H1 (cell line): ENCODE results near the gene OR51E1. TPM values are rescaled to one million over a fixed set of nuclear protein-coding genes. Genes with fewer than 3 reads are reported as not detected.

ENCODE experiments used
- CTCF ChIA-PET: fragments of 300-600 bp; sonication (Branson Sonifier 250); formaldehyde crosslinking; loops from one replicate; lab custom pipeline; 2021; ENCODE audit not compliant: partially characterized antibody; lab: Charles Lee
- POLR2A ChIA-PET: fragments of 300-600 bp; sonication (Branson Sonifier 250); formaldehyde crosslinking; loops from one replicate; lab custom pipeline; 2021; ENCODE audit warnings: inconsistent platforms; ENCODE audit not compliant: partially characterized antibody; lab: Charles Lee
- DNase-seq, 2 experiments: peaks; one replicate each; pipeline versions ENCODE4 v3.0.0 to v3.0.0-alpha.2; 2010 to 2022; ENCODE audit warnings: low spot score in 2 of 2, low read depth in 1 of 2, mixed read lengths in 1 of 2
- FAIRE-seq: peaks from 2 replicates; lab custom pipeline; 2011; peaks lifted over from hg19 to GRCh38; lab: Jason Lieb, UNC
- H2AFZ ChIP-seq: 2 replicates; pipeline ENCODE4 v1.8.1; 2012; ENCODE audit warnings: low read length, inconsistent platforms
- H2AK5ac ChIP-seq: 2 replicates; pipeline ENCODE4 v1.6.1; 2013; ENCODE audit warnings: low read depth, low read length
- H2BK120ac ChIP-seq: replicated peaks from 2 replicates; pipeline ENCODE3; 2013; ENCODE audit warnings: low read depth, low read length, inconsistent platforms
- H2BK12ac ChIP-seq: 2 replicates; pipeline ENCODE4 v1.6.1; 2013; ENCODE audit warnings: low read depth, low read length
- H2BK15ac ChIP-seq: 2 replicates; pipeline ENCODE4 v1.6.1; 2013; ENCODE audit warnings: low read length
- H2BK20ac ChIP-seq: 2 replicates; pipeline ENCODE4 v1.6.1; 2013; ENCODE audit warnings: low read length
- H2BK5ac ChIP-seq: 2 replicates; pipeline ENCODE4 v1.6.1; 2013; ENCODE audit warnings: low read depth, low read length
- H3K14ac ChIP-seq: 2 replicates; pipeline ENCODE4 v1.6.1; 2013; ENCODE audit warnings: inconsistent platforms; ENCODE audit not compliant: insufficient read length
- H3K18ac ChIP-seq: 2 replicates; pipeline ENCODE4 v1.6.1; 2013; ENCODE audit warnings: low read length; ENCODE audit errors: extremely low read depth
- H3K23ac ChIP-seq: 2 replicates; pipeline ENCODE4 v1.6.1; 2013; ENCODE audit warnings: inconsistent platforms; ENCODE audit not compliant: insufficient read length
- H3K23me2 ChIP-seq: 2 replicates; pipeline ENCODE4 v1.6.1; 2013; ENCODE audit warnings: low read depth, low read length
- H3K27ac ChIP-seq: 2 replicates; pipeline ENCODE4 v1.6.1; 2011; ENCODE audit warnings: low read depth, low read length, inconsistent platforms
- H3K27me3 ChIP-seq, 4 experiments: replicated peaks in 1 of 4; 1 replicate in 1 of 4; 2 replicates in 3 of 4; pipeline versions ENCODE4 v1.6.1 to v1.8.1; 2011 to 2013; ENCODE audit warnings: low read length in 3 of 4, mild to moderate bottlenecking in 3 of 4, inconsistent platforms in 2 of 4, mixed read lengths in 2 of 4, moderate library complexity in 1 of 4; ENCODE audit not compliant: control insufficient read depth in 3 of 4, insufficient read depth in 3 of 4; ENCODE audit errors: extremely low read depth in 1 of 4
- H3K36me3 ChIP-seq, 4 experiments: 2 replicates each; pipeline versions ENCODE4 v1.6.1 to v1.8.1; 2011 to 2013; ENCODE audit warnings: mild to moderate bottlenecking in 4 of 4, low read length in 3 of 4, moderate library complexity in 2 of 4, control low read depth in 1 of 4, inconsistent platforms in 1 of 4; ENCODE audit not compliant: insufficient read depth in 4 of 4, control insufficient read depth in 2 of 4
- H3K4ac ChIP-seq: replicated peaks from 2 replicates; pipeline ENCODE3; 2013; ENCODE audit warnings: low read length, low read depth, mixed read lengths, inconsistent platforms; ENCODE audit not compliant: insufficient read length
- H3K4me1 ChIP-seq, 4 experiments: replicated peaks in 1 of 4; 1 replicate in 1 of 4; 2 replicates in 3 of 4; pipeline versions ENCODE4 v1.6.1 to v1.8.1; 2011 to 2013; ENCODE audit warnings: low read length in 3 of 4, inconsistent platforms in 2 of 4, mixed read lengths in 1 of 4; ENCODE audit not compliant: insufficient read depth in 4 of 4, control insufficient read depth in 3 of 4
- H3K4me2 ChIP-seq, 2 experiments: 2 replicates each; pipeline versions ENCODE4 v1.6.1 to v1.8.1; 2011 to 2013; ENCODE audit warnings: low read depth in 2 of 2, low read length in 2 of 2, control low read depth in 1 of 2, inconsistent platforms in 1 of 2, mild to moderate bottlenecking in 1 of 2; ENCODE audit not compliant: insufficient read depth in 1 of 2
- H3K4me3 ChIP-seq, 4 experiments: fragments of 200-600, 300-600 bp in 1 of 4; sonication (generic), shearing (Covaris generic), sonication (Bioruptor Twin) in 1 of 4; 2 replicates each; pipeline versions ENCODE4 v1.5.1 to v1.8.1; 2011 to 2016; ENCODE audit warnings: low read length in 4 of 4, low read depth in 3 of 4, control low read depth in 2 of 4, inconsistent platforms in 2 of 4, mild to moderate bottlenecking in 2 of 4, mixed read lengths in 1 of 4, moderate library complexity in 1 of 4; ENCODE audit not compliant: insufficient read depth in 2 of 4; ENCODE audit errors: extremely low read depth in 1 of 4
- H3K56ac ChIP-seq: replicated peaks from 2 replicates; pipeline ENCODE3; 2013; ENCODE audit warnings: low read depth, mild to moderate bottlenecking, mixed read lengths, low read length, inconsistent platforms; ENCODE audit not compliant: insufficient read length
- H3K79me1 ChIP-seq: 2 replicates; pipeline ENCODE4 v1.6.1; 2013; ENCODE audit warnings: low read depth, low read length, control low read depth
- H3K79me2 ChIP-seq, 2 experiments: 2 replicates each; pipeline versions ENCODE4 v1.6.1 to v1.8.1; 2012 to 2013; ENCODE audit warnings: low read length in 2 of 2, mild to moderate bottlenecking in 2 of 2, inconsistent platforms in 1 of 2; ENCODE audit not compliant: insufficient read depth in 2 of 2, control insufficient read depth in 1 of 2
- H3K9ac ChIP-seq, 4 experiments: replicated peaks in 1 of 4; 1 replicate in 1 of 4; 2 replicates in 3 of 4; pipeline versions ENCODE4 v1.6.1 to v1.8.1; 2011 to 2013; ENCODE audit warnings: low read depth in 3 of 4, low read length in 3 of 4, control low read depth in 2 of 4, mild to moderate bottlenecking in 2 of 4, moderate library complexity in 2 of 4, inconsistent platforms in 1 of 4; ENCODE audit errors: extremely low read depth in 1 of 4
- H3K9me3 ChIP-seq, 2 experiments: 2 replicates each; pipeline versions ENCODE4 v1.6.1 to v1.8.1; 2012 to 2013; ENCODE audit warnings: mild to moderate bottlenecking in 2 of 2, moderate library complexity in 2 of 2, control low read depth in 1 of 2, inconsistent platforms in 1 of 2, low read depth in 1 of 2, low read length in 1 of 2, mixed read lengths in 1 of 2; ENCODE audit not compliant: insufficient read depth in 2 of 2
- H4K20me1 ChIP-seq, 2 experiments: replicated peaks in 1 of 2; 2 replicates each; pipeline versions ENCODE3 to v1.8.1; 2011 to 2013; ENCODE audit warnings: inconsistent platforms in 2 of 2, low read length in 2 of 2, mild to moderate bottlenecking in 1 of 2; ENCODE audit not compliant: insufficient read depth in 2 of 2, control insufficient read depth in 1 of 2
- H4K5ac ChIP-seq: 2 replicates; pipeline ENCODE4 v1.6.1; 2013; ENCODE audit warnings: low read length, low read depth, mixed read lengths, inconsistent platforms; ENCODE audit not compliant: insufficient read length
- H4K8ac ChIP-seq: 2 replicates; pipeline ENCODE4 v1.8.0; 2013; ENCODE audit warnings: mild to moderate bottlenecking, moderate library complexity, low read length, inconsistent platforms; ENCODE audit not compliant: insufficient read depth; ENCODE audit errors: extremely low read depth
- H4K91ac ChIP-seq: replicated peaks from 2 replicates; pipeline ENCODE3; 2013; ENCODE audit warnings: low read length, mixed read lengths, inconsistent platforms; ENCODE audit not compliant: insufficient read length
- YY1 ChIP-seq: IDR thresholded peaks from 2 replicates; pipeline ENCODE4 v1.6.1; 2011; ENCODE audit warnings: low read depth, mild to moderate bottlenecking, low read length
- WGBS, 2 experiments: shearing (Covaris generic) in 1 of 2; methylation state at CpG; one replicate each; pipeline versions ENCODE4 v1.1.6 to v1.1.7; 2013 to 2015; ENCODE audit warnings: low lambda C conversion rate in 2 of 2, mixed read lengths in 2 of 2, inconsistent platforms in 1 of 2, low coverage in 1 of 2, missing lambda C conversion rate in 1 of 2; ENCODE audit not compliant: insufficient replicate concordance in 2 of 2, insufficient coverage in 1 of 2, insufficient read length in 1 of 2; ENCODE audit errors: extremely low coverage in 1 of 2, missing lambda C conversion rate in 1 of 2; 5-methylcytosine and 5-hydroxymethylcytosine counted together
- long read RNA-seq, 2 experiments: library from RNA in 1 of 2; library from capped mRNA in 1 of 2; stranded (forward); transcript quantifications; one replicate each; pipeline ENCODE4 v2.0.0, GENCODE V29; 2021; ENCODE audit warnings: inconsistent platforms in 1 of 2
- polyA minus RNA-seq, 3 experiments: library from RNA; depleted of rRNA, polyadenylated mRNA; stranded (reverse); fragments of >200 nt; gene quantifications; 1 replicate in 2 of 3; 2 replicates in 1 of 3; pipeline ENCODE4 v1.2.3, GENCODE V29; 2011
- polyA plus RNA-seq, 7 experiments: library from polyadenylated mRNA; depleted of rRNA in 3 of 7; stranded (reverse) in 5 of 7; unstranded in 2 of 7; fragments of >200 nt in 5 of 7; fragments of 200-250 nt in 2 of 7; gene quantifications; 1 replicate in 5 of 7; 2 replicates in 1 of 7; 4 replicates in 1 of 7; pipeline versions ENCODE4 v1.2.1 to v1.2.3, GENCODE V29; 2011 to 2013; ENCODE audit warnings: missing spikeins in 2 of 7, mixed read lengths in 2 of 7
- total RNA-seq: library from RNA; stranded (reverse); fragmentation: NEBNext Ultra II Directional; extraction: Animal tissue kit (Norgen Biotek cat#: 25700); gene quantifications from 2 replicates; pipeline ENCODE4 v1.2.1, GENCODE V29; 2021

The OR51E1 gene
- total RNA-seq, result not detected in 2 replicates
- polyA plus RNA-seq (2011; rRNA removed), result not detected in 2 replicates
- polyA plus RNA-seq (2011; cell fraction: cytosol; rRNA removed), result not detected
- not detected for polyA plus RNA-seq (2011; cell fraction: nucleus; rRNA removed)
- not detected in 4 replicates for polyA plus RNA-seq (2012, experiment 1 of 2)
- not detected for polyA plus RNA-seq (2012, experiment 2 of 2)
- polyA plus RNA-seq (2013, experiment 1 of 2), result not detected
- polyA plus RNA-seq (2013, experiment 2 of 2), result not detected
- not detected in 2 replicates for polyA minus RNA-seq (2011; rRNA and poly(A)+ RNA removed)
- not detected for polyA minus RNA-seq (2011; cell fraction: cytosol; rRNA and poly(A)+ RNA removed)
- polyA minus RNA-seq (2011; cell fraction: nucleus; rRNA and poly(A)+ RNA removed), result not detected
- long read RNA-seq, experiment 1, result 0 reads
- long read RNA-seq, experiment 2, result 0 reads

DNA sequence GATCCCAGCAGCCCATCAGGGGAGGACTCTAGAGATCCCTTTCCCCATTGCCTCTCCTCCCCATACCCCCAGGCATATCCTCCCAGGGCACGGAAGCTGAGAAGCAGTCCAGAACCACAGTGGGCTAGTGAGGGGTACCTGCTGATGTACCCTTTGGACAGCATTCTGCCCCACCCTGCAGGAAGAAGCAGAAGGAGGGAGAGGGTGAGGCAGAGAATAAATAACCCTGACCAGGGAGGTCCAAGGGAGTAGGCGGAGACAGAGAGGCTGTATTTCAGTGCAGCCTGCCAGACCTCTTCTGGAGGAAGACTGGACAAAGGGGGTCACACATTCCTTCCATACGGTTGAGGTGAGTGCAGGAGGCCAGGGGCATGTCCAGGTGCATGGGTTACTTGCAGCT lies at the start of gene OR51E1:
Gene OR51E1 (plus strand): TSS at position 301 of the 400 bp plus-strand sequence. CDS start 8,545 bp downstream, outside the sequence.
- FAIRE-seq, result no peak
- POLR2A ChIA-PET, result no interaction called here
- H2AK5ac ChIP-seq, result no peak within 1 kb of the TSS
- CTCF ChIA-PET, result interaction anchor here (0.7 to 1.4 kb wide), 3 partner anchors 8 to 183 kb away, joined by 3 to 4 read pairs (median 3); no protein-coding TSS in a partner anchor
- H3K4ac ChIP-seq, result no peak within 1 kb of the TSS
- 75% methylated on average over 3 of the region's 3 CpGs; no CpG with 5 or more reads in 1 of the 2 experiments for WGBS, 2 experiments
- no peak within 1 kb of the TSS for H3K14ac ChIP-seq
- H3K79me2 ChIP-seq, result no peaks in the 10 kb centered on the region
- no peak within 1 kb of the TSS for H4K91ac ChIP-seq
- H4K5ac ChIP-seq, result no peak within 1 kb of the TSS
- no peaks in the 10 kb centered on the region for H3K23me2 ChIP-seq
- no peaks in the 10 kb centered on the region for H3K27me3 ChIP-seq
- no peak within 1 kb of the TSS for H2BK5ac ChIP-seq
- TF ChIP-seq YY1, result no peak
- H3K36me3 ChIP-seq, result no peaks in the 10 kb centered on the region
- H3K27ac ChIP-seq, result no peak within 1 kb of the TSS
- H3K23ac ChIP-seq, result no peak within 1 kb of the TSS
- H4K20me1 ChIP-seq, result no peaks in the 10 kb centered on the region
- no peak for DNase-seq
- H3K56ac ChIP-seq, result no peak within 1 kb of the TSS
- H3K4me1 ChIP-seq, result no peaks in the 10 kb centered on the region
- no peak within 1 kb of the TSS; the same call in 1 of the 2 replicates for H2AFZ ChIP-seq
- no peak within 1 kb of the TSS for H3K9ac ChIP-seq
- H3K4me3 ChIP-seq, result no peak within 1 kb of the TSS
- H4K8ac ChIP-seq, result no peak within 1 kb of the TSS
- H3K4me2 ChIP-seq, result no peak within 1 kb of the TSS
- no peaks in the 10 kb centered on the region; a peak in 1 of 4 replicates for H3K9me3 ChIP-seq
- H3K79me1 ChIP-seq, result no peaks in the 10 kb centered on the region
- H2BK20ac ChIP-seq, result no peak within 1 kb of the TSS
- peak within 1 kb of the TSS; percentile 31; the same call in 1 of the 2 replicates for H2BK15ac ChIP-seq
- H3K18ac ChIP-seq, result no peak within 1 kb of the TSS
- H2BK12ac ChIP-seq, result no peak within 1 kb of the TSS
- H2BK120ac ChIP-seq, result no peak within 1 kb of the TSS
